KMS-11 (cell line): ENCODE data around the gene TSPAN11.
"Not testable (repeated sequence)": the region's sequence is repeated elsewhere in the genome, so short reads cannot be mapped to it uniquely, and the experiment has no call there.

Experiments used
- H2AFZ ChIP-seq: fragments of 200-600 bp; sonication (generic); 2 replicates; pipeline ENCODE4 v1.6.1; 2016; ENCODE audit warnings: antibody characterized with exemption, mixed run types, low read depth
- H3K27ac ChIP-seq: fragments of 200-600 bp; sonication (generic); 2 replicates; pipeline ENCODE4 v1.6.1; 2016; ENCODE audit warnings: mild to moderate bottlenecking, mixed run types
- H3K27me3 ChIP-seq: fragments of 200-600 bp; sonication (generic); 2 replicates; pipeline ENCODE4 v1.6.1; 2017; ENCODE audit warnings: mild to moderate bottlenecking, low read depth, mixed run types, moderate library complexity; ENCODE audit not compliant: insufficient read depth
- H3K36me3 ChIP-seq: fragments of 200-600 bp; sonication (generic); 2 replicates; pipeline ENCODE4 v1.6.1; 2017; ENCODE audit warnings: mild to moderate bottlenecking, mixed run types; ENCODE audit not compliant: insufficient read depth
- H3K4me1 ChIP-seq: fragments of 200-600 bp; sonication (generic); 2 replicates; pipeline ENCODE4 v1.6.1; 2016; ENCODE audit warnings: mild to moderate bottlenecking, low read depth, mixed run types; ENCODE audit not compliant: poor library complexity, severe bottlenecking
- H3K4me2 ChIP-seq: fragments of 200-600 bp; sonication (generic); 2 replicates; pipeline ENCODE4 v1.7.0; 2016; ENCODE audit warnings: mild to moderate bottlenecking, mixed run types
- H3K4me3 ChIP-seq: fragments of 200-600 bp; sonication (generic); IDR thresholded peaks from 2 replicates; pipeline ENCODE4 v1.6.1; 2017; ENCODE audit warnings: low read depth, low read length, mixed read lengths; ENCODE audit not compliant: insufficient read depth
- H3K79me2 ChIP-seq: fragments of 200-600 bp; sonication (generic); 2 replicates; pipeline ENCODE4 v1.6.1; 2016; ENCODE audit warnings: low read depth, mixed run types; ENCODE audit not compliant: insufficient read depth
- H3K9ac ChIP-seq: fragments of 200-600 bp; sonication (generic); 2 replicates; pipeline ENCODE4 v1.6.1; 2016; ENCODE audit warnings: mild to moderate bottlenecking, mixed run types
- H4K20me1 ChIP-seq: fragments of 200-600 bp; sonication (generic); 2 replicates; pipeline ENCODE4 v1.6.1; 2016; ENCODE audit warnings: mild to moderate bottlenecking, mixed run types; ENCODE audit not compliant: insufficient read depth
- CTCF ChIP-seq: fragments of 200-600 bp; sonication (generic); conservative IDR thresholded peaks from 2 replicates; pipeline ENCODE4 v1.6.1; 2017; ENCODE audit warnings: low read depth, mild to moderate bottlenecking, antibody characterized with exemption, low read length, moderate library complexity, mixed read lengths

Gene TSPAN11

GRCh38 chr12:30888241-30888640 is 38.3 kb upstream of the TSPAN11 start:
- TF ChIP-seq CTCF = no peak
- Histone ChIP-seq H3K4me3 (no peak overlapping the region), H3K79me2 (no peaks in the 10 kb centered on the region), H4K20me1 (no peaks in the 10 kb centered on the region), H3K36me3 (no peaks in the 10 kb centered on the region), H3K27me3 (no peaks in the 10 kb centered on the region), H2AFZ (no peak overlapping the region), H3K27ac (no peak overlapping the region), H3K4me1 (no peaks in the 10 kb centered on the region), H3K4me2 (no peak overlapping the region), H3K9ac (no peak overlapping the region)

- not testable (repeated sequence) for H4K20me1 ChIP-seq, H3K27me3 ChIP-seq, H3K27ac ChIP-seq, H3K4me1 ChIP-seq, H3K79me2 ChIP-seq, H3K9ac ChIP-seq, H3K4me2 ChIP-seq, H3K36me3 ChIP-seq, H2AFZ ChIP-seq, H3K4me3 ChIP-seq
Measured at GRCh38 chr12:30894531-30894930, 32.0 kb upstream of the TSPAN11 start.

DNA sequence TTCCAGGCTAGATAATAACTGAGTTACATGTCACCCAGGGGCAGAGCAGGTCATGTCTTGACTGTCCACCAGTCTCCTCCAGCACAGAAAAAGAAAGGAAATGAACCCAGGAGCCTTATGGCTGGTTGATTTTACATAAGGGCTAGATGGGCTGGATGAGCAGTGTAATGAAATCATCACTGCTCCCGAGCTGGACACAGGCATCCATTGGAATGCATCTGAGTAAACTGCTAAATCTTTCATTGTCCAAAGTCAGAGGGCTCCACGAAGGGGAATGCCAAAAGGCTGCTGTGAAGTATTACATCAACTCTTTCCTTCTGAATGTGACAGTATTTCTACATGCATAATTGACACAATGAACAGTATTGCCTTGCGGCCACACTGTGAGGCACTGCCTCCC is 30.1 kb upstream of the TSPAN11 start:
- H2AFZ ChIP-seq = no peak overlapping the region
- no peak for TF ChIP-seq CTCF

GRCh38 chr12:30898846-30899245 is 27.7 kb upstream of the TSPAN11 start:
- no peak overlapping the region for H3K4me3 ChIP-seq
- no peak overlapping the region for H2AFZ ChIP-seq

More for the DNA sequence above, 30.1 kb upstream of the TSPAN11 start:
- H3K9ac ChIP-seq = no peak overlapping the region
- H3K79me2 ChIP-seq = no peaks in the 10 kb centered on the region
- H3K27ac ChIP-seq = no peak overlapping the region
- H3K4me2 ChIP-seq = no peak overlapping the region
- H3K27me3 ChIP-seq = no peaks in the 10 kb centered on the region
- H4K20me1 ChIP-seq = no peaks in the 10 kb centered on the region
- H3K36me3 ChIP-seq = no peaks in the 10 kb centered on the region
- no peaks in the 10 kb centered on the region for H3K4me1 ChIP-seq
- no peak overlapping the region for H3K4me3 ChIP-seq

DNA sequence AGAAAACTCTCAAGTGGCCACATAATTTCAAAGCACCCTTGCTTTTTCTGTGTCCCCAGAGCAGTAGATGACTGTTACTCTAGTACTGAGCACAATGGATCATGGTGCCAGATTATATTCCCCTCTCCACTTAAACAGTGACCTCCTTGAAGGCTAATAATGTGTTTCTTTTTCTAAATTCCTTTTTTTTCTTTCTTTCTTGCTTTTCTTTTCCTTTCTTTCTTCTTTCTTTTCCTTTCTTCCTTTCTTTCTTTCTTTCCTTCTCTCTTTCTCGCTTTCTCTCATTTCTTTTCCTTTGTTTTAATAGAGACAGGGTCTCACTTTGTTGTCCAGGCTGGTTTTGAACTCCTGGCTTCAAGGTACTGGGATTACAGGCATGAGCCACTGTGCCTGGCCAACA is 26.2 kb upstream of the TSPAN11 start:
- Histone ChIP-seq H3K27me3 (no peaks in the 10 kb centered on the region), H3K4me2 (no peak overlapping the region), H3K4me1 (no peaks in the 10 kb centered on the region), H3K79me2 (no peaks in the 10 kb centered on the region), H2AFZ (no peak overlapping the region), H3K36me3 (no peaks in the 10 kb centered on the region), H3K27ac (no peak overlapping the region), H4K20me1 (no peaks in the 10 kb centered on the region), H3K4me3 (no peak overlapping the region), H3K9ac (no peak overlapping the region)
- no peak for TF ChIP-seq CTCF

More at GRCh38 chr12:30898846-30899245, 27.7 kb upstream of the TSPAN11 start:
- no peak overlapping the region for H3K27ac ChIP-seq
- no peaks in the 10 kb centered on the region for H3K36me3 ChIP-seq
- no peaks in the 10 kb centered on the region for H3K27me3 ChIP-seq
- no peak for TF ChIP-seq CTCF
- H3K4me1 ChIP-seq = no peaks in the 10 kb centered on the region
- H3K9ac ChIP-seq = no peak overlapping the region
- H3K4me2 ChIP-seq = no peak overlapping the region
- H3K79me2 ChIP-seq = no peaks in the 10 kb centered on the region
- no peaks in the 10 kb centered on the region for H4K20me1 ChIP-seq
